ENCODE measurements around the gene DLGAP4.

DNA sequence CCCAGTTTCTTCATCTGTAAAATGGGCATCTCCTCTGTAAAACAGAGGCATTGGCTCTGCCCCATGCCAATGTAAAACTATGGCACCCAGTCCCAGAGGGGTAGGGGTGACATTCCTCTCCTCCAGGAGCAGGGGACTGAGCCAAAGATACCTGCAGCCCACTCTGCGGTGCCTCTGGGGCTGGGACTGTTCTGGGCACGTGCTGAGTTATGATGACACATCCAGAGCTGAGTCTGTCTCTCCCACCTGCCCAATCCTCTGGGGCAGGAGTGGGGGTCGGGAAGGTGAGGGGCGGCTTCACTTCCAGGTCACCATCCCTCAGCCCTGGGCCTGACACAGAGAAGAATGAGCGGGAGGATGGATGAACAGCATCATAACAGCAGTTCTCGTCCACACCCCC lies 40.0 kb upstream of the DLGAP4 start:
- no peak for TF ChIP-seq TAF1 (IDR thresholded peaks at IDR 0.05; ENCODE audit: low read depth, low read length)
- TF ChIP-seq JUND (IDR thresholded peaks at IDR 0.05; ENCODE audit: low read length): no peak
- TF ChIP-seq, protein P1, sequence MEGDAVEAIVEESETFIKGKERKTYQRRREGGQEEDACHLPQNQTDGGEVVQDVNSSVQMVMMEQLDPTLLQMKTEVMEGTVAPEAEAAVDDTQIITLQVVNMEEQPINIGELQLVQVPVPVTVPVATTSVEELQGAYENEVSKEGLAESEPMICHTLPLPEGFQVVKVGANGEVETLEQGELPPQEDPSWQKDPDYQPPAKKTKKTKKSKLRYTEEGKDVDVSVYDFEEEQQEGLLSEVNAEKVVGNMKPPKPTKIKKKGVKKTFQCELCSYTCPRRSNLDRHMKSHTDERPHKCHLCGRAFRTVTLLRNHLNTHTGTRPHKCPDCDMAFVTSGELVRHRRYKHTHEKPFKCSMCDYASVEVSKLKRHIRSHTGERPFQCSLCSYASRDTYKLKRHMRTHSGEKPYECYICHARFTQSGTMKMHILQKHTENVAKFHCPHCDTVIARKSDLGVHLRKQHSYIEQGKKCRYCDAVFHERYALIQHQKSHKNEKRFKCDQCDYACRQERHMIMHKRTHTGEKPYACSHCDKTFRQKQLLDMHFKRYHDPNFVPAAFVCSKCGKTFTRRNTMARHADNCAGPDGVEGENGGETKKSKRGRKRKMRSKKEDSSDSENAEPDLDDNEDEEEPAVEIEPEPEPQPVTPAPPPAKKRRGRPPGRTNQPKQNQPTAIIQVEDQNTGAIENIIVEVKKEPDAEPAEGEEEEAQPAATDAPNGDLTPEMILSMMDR (IDR thresholded peaks at IDR 0.05; ENCODE audit: control extremely low read depth in 1 of 3, insufficient read depth in 1 of 3, low read depth in 1 of 3, low read length in 3 of 3): no peak
- TF ChIP-seq SUZ12 (IDR thresholded peaks at IDR 0.05; ENCODE audit: low read length): no peak
- no peak for TF ChIP-seq BRCA1 (IDR thresholded peaks at IDR 0.05; ENCODE audit: low read depth, low read length)
- TF ChIP-seq POLR2AphosphoS5 (IDR thresholded peaks at IDR 0.05; ENCODE audit: low read depth, low read length): no peak
- TF ChIP-seq RFX5 (IDR thresholded peaks at IDR 0.05; ENCODE audit: borderline replicate concordance, low read depth, low read length): no peak
- TF ChIP-seq POLR2A (IDR thresholded peaks at IDR 0.05; ENCODE audit: control extremely low read depth in 1 of 2, low read depth in 2 of 2, low read length in 2 of 2): no peak
- no peak for TF ChIP-seq RXRA (IDR thresholded peaks at IDR 0.05; ENCODE audit: insufficient read depth, low read depth, low read length)
- no peak for TF ChIP-seq ZNF274 (IDR thresholded peaks at IDR 0.05; ENCODE audit: borderline replicate concordance, extremely low read depth, low read length)
- no peak for TF ChIP-seq SIRT6 (IDR thresholded peaks at IDR 0.05; ENCODE audit: low read length)
- TF ChIP-seq EZH2 (IDR thresholded peaks at IDR 0.05; ENCODE audit: low read depth, low read length, severe bottlenecking): no peak
- TF ChIP-seq, protein P2, sequence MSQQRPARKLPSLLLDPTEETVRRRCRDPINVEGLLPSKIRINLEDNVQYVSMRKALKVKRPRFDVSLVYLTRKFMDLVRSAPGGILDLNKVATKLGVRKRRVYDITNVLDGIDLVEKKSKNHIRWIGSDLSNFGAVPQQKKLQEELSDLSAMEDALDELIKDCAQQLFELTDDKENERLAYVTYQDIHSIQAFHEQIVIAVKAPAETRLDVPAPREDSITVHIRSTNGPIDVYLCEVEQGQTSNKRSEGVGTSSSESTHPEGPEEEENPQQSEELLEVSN (IDR thresholded peaks at IDR 0.05): no peak
- TF ChIP-seq MAFK (IDR thresholded peaks at IDR 0.05; ENCODE audit: low read depth, low read length): no peak

All from H1 (cell line).